DMS 273 (cell line): ENCODE data around the gene PRDM10.
"Not testable (repeated sequence)": the region's sequence is repeated elsewhere in the genome, so short reads cannot be mapped to it uniquely, and the experiment has no call there.

ENCODE experiments used
- DNase-seq: peaks from one replicate; lab custom pipeline; 2025; ENCODE audit not compliant: unreplicated experiment; lab: John Stamatoyannopoulos, UW

PRDM10 gene, protein sequence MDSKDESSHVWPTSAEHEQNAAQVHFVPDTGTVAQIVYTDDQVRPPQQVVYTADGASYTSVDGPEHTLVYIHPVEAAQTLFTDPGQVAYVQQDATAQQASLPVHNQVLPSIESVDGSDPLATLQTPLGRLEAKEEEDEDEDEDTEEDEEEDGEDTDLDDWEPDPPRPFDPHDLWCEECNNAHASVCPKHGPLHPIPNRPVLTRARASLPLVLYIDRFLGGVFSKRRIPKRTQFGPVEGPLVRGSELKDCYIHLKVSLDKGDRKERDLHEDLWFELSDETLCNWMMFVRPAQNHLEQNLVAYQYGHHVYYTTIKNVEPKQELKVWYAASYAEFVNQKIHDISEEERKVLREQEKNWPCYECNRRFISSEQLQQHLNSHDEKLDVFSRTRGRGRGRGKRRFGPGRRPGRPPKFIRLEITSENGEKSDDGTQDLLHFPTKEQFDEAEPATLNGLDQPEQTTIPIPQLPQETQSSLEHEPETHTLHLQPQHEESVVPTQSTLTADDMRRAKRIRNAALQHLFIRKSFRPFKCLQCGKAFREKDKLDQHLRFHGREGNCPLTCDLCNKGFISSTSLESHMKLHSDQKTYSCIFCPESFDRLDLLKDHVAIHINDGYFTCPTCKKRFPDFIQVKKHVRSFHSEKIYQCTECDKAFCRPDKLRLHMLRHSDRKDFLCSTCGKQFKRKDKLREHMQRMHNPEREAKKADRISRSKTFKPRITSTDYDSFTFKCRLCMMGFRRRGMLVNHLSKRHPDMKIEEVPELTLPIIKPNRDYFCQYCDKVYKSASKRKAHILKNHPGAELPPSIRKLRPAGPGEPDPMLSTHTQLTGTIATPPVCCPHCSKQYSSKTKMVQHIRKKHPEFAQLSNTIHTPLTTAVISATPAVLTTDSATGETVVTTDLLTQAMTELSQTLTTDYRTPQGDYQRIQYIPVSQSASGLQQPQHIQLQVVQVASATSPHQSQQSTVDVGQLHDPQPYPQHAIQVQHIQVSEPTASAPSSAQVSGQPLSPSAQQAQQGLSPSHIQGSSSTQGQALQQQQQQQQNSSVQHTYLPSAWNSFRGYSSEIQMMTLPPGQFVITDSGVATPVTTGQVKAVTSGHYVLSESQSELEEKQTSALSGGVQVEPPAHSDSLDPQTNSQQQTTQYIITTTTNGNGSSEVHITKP

GRCh38 chr11:130002352-130002845 lies at the start of gene PRDM10:
TSS of gene PRDM10 (minus strand) at chr11:130002835. CDS start at chr11:129960964, 41,871 bp downstream.
- DNase-seq, result peak; percentile 93

DNA sequence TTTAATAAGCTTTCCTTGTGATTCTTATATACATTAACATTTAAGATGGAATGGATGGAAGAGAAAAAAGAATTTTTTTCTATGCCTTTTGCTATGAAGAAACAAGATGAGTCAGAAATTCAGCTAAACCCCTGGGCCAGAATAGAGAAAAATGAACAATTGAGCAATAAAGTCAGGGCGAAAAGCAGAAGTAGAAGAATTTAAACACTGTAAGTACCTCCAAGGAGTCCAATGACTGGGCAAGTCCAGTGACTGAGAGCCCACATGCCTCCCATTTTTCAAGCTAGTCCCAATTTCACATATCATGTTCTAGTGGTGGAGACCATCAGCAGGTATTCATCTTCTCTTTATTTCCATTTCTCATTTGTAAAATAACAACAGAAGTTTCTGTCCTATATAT lies 48.4 kb upstream of the PRDM10 start:
- DNase-seq, result no peak

GRCh38 chr11:130050257-130050656 lies 47.6 kb upstream of the PRDM10 start:
- DNase-seq, result peak; percentile 2

GRCh38 chr11:130049328-130049771 lies 46.7 kb upstream of the PRDM10 start:
- DNase-seq, result no peak

DNA sequence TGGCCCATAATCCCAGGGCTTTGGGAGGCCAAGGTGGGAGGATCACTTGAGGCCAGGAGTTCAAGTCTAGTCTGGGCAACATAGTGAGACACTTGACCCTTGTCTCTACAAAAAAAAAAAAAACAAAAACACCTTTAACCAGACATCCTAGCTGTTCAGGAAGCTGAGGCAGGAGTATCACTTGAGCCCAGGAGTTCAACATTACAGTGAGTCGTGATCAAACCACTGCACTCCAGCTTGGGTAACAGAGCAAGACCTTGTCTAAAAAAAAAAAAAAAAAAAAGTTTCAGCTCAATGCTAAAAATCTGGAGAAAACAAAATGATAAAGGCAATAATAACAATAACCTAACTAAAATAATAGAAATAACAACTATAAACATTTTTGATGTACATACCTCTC lies 44.5 kb upstream of the PRDM10 start:
- DNase-seq, result no peak

DNA sequence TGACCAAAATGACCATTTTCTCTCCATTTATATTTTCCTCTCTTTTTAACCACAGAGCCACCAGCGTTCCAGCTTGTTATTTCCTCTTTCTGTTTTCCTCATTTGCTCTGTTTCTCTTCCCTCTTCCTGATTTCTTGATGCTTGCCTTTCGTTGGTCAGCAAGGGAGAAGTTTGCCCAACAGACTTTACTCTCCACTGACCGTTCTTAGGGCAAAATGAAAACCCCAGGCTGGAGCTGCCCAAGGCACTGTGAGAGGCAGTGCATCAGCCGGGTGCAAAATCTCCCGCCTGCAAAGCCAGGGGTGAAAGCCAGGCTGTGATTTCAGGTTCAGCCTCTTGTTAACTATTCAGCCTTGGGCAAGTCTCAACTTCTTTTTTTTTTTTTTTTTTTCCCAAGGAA lies 40.9 kb upstream of the PRDM10 start:
- no peak for DNase-seq

DNA sequence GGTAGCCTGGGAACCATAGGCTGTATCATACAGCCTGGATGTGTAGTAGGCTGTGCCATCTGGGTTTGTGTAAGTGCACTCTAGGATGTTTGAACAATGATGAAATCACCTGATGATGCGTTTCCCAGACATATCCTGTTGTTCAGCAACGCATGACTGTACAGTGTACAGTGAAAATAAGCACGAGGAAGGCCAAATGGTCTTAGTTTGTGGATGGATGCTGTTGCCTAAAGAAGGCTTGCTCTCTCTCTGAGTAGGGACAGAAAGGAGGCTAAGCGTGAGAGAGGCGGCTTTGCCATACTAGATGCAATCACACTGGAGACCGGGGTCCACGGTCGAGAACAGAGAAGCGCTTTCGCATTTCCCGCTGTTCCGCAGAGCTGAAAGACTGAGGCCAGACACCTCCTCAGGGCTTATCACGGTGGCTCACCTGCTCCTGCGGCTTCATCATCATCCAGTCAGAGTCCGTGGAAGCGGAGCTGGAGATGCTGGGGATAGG lies 39.5 kb upstream of the PRDM10 start:
- no peak for DNase-seq

DNA sequence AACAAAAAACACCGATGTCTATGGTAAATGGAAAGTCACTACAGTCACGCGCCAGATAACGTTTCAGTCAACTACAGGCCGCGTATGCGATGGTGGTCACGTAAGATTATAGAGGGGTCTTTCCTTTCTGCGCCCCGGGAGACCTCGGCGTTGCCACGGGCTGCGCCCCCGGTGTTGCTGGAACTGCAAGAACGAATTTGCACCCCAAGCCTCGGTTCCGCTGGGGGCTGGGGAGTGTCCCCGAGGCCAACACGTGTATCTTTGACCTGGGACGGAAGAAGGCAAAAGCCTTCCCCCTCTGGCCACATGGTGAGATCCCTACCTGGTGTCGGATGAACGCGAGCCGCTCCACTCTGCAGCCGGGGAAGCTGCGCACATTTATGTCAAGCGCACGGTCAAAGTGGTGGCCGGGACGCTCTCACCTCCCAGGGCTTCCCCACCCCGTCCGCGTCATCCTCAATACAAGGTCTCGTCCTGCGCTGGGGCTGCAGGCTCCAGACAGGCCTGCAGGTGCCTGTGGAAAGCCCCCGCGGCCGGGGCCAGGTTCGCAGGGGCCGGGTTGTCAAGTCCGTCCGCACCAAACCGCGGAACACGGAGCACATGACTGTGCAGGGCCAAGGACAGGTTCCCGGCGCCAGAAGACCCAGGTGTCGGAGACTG lies 37.8 kb upstream of the PRDM10 start:
- DNase-seq, result no peak

DNA sequence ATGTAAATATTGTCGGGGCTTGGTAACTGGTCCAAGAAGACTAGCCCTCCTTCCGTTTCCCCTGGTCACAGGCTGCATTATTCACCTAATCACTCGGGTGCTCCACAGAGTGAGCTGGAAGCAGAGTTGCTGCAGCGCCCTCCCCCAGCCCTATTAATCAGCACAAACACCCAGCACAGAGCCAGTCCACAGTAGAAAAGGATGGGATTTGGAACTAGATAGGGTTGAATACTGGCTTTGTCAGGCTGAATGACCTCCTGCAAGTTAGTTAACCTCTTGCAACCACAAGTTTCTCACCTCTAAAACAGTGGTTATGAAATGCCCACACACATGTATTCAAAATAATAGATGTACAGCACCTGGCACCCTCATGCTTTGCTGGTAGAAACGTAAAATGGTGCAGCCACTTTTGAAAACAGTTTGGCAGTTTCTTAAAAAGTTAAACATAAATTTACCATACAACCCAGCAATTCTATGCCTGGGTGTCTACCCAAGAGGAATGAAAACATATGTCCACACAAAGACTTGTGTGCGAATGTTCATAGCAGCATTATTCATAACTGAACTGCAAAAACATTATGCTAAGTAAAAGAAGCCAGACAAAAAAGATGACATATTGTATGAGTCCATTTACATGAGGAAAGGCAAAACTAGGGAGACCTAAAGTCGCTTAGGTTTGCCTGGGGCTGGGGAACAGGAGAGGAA lies 35.4 kb upstream of the PRDM10 start:
- DNase-seq, result peak; percentile 11

DNA sequence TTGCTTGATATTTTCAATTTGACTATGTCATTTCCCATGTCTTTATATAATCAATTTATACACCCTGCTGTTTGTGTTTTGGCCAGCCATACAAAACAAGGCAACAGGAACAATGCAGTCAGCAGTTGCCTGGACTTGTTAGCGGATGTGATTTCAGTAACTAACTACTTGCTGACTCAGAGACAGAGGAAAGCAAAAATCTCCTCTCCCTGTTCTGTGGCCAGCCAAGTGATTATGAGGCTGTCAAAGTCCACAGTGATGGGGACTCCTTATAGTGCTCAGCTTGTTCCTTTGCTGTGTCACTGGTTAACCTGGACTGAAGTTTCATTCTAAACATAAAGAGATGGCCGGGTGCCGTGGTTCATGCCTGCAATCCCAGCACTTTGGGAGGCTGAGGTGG lies 34.4 kb upstream of the PRDM10 start:
- no peak for DNase-seq

DNA sequence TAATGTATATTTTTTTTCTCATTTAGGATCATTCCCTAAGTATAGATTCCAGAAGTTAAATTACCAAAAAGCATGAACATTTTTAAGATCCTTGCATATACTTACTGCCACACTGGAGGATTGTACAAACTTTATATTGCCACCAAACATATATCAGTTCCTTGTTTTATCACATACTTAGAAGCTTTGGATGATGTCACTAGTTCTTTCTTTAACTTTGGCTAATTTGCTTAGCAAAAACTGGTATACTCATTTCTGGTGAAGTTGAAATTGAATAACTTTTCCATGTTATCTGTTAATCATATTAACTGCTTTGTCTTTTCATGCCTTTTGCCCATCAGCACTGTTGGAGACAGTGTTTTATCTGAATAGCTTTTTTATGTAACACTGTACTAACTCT lies 31.6 kb upstream of the PRDM10 start:
- no peak for DNase-seq

DNA sequence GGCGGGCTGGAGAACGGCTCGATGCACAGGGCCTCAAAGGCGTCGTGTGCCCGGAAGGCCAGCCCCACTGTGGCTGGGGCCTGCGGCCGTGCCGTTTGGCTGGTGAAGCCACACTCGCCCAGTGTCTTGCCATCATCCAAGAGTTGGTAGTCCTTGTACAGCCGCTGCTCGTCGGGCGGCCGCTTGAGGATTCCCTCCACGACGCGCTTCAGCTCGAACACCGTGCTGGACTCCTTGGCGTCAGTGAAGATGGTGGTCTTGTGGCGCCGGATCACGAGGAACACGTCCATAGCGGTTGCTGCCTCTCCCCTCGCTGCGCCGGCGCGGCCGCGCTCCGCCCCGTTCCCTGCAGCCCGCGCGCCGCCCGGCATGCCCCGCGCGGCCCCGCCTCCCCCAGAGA lies 30.3 kb upstream of the PRDM10 start:
- DNase-seq, result no peak

DNA sequence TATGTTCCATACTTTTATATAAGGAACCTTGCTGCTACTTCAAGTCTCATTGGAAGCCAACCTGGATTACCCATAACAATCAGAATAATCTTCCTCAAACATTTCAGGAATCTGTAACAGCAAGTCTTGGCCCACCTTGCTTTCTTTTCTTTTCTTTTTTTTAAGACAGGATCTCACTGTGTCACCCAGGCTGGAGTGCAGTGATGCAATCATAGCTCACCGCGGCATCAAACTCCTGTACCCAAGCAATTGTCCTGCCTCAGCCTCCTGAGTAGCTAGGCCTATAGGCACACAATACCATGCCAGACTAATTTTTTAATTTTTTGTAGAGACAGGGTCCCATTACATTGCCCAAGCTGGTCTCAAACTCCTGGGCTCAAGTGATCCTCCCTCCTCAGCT lies 29.3 kb upstream of the PRDM10 start:
- no peak for DNase-seq

DNA sequence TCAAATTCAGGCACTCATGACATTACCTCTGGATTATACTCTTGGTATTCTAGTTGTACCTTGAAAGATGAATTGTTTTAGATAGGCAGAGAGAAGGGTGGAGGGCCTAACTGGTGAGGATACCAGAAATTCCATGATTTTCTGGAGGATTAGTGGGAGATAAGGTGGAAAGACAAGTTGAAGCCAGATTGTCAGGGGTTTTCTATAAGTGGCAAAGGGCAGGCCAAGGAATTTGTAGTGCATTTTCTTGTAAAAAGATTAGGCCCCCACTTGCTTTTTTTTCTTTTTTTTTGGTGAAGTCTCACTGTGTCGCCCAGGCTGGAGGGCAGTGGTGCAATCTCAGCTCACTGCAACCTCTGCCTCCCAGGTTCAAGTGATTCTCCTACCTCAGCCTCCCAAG lies 28.4 kb upstream of the PRDM10 start:
- no peak for DNase-seq

DNA sequence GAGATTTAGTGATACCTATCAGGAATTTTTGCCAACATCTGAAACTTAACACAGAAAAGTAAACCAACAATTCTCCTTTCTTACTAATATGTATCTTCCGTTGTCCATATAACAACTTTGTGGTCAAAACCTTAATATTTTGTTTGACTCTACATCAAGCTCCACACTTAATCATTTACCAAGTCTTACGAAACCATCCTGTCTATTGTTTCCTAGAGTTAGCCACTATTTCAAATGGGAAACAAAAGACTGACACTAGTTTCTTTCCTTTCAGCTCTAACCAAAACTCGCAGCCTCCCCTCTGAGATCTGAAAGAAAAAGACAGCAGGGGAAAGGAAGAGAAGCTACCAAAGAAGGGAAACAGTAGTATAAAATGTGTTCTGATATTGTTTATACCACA lies 26.5 kb upstream of the PRDM10 start:
- no peak for DNase-seq

GRCh38 chr11:130025371-130025770 lies 22.7 kb upstream of the PRDM10 start:
- no peak for DNase-seq

DNA sequence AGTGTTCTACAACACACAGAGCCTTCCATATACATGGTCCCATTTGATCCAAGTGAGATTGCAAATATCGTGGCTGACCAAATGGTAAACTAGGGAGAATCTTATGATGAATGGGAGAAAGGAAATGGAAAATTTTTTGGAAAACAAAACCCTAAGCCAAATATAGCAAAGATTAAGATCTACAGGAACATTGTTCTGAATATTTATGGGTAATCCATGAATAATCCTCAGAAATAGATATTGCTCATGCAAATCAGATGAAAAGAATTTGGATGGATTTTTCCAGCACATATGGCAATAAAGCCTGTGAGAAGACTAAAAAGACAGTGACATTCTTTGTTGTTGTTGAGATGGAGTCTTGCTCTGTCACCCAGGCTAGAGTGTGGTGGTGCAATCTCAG lies 21.7 kb upstream of the PRDM10 start:
- DNase-seq, result no peak

DNA sequence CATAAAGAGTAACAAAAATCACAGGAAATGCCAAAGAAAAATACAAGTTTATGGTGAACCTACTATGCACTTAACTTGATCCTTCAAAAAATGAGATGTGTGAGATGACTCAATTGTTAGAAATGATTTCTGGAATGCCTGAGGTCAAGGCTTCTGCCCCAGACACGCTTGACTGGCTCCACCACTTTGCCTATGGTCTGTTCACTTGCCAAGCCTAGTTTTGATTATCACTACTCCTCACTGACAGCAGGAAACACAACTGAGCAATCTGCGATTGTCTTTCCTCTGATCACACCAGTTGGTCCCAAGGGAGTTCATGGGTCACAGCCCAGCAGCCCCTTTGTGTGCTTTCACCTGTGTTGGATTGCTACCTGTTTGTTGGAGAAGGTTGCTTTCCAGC lies 20.6 kb upstream of the PRDM10 start:
- no peak for DNase-seq

GRCh38 chr11:130022799-130023198 lies 20.2 kb upstream of the PRDM10 start:
- no peak for DNase-seq

DNA sequence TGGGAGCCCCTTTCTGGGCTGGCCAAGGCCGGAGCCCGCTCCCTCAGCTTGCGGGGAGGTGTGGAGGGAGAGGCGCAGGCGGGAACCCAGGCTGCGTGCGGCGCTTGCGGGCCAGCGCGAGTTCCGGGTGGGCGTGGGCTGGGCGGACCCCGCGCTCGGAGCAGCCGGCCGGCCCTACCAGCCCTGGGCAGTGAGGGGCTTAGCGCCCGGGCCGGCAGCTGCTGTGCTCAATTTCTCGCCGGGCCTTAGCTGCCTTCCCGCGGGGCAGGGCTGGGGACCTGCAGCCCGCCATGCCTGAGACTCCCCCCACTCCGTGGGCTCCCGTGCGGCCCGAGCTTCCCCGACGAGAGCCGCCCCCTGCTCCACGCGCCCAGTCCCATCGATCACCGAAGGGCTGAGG lies 19.0 kb upstream of the PRDM10 start:
- DNase-seq, result not testable (repeated sequence)
